Heart left ventricle (tissue), 16 donors: ENCODE data around the gene ENOX2. TPM values are rescaled to one million over a fixed set of nuclear protein-coding genes. Genes with fewer than 3 reads are reported as not detected.
A peak's percentile ranks its signal among the peaks of the same experiment; 100 is the strongest.

Experiments
- ATAC-seq, 4 donors: fragments of 200-7000 bp; cut with Tn5 transposase; one replicate each; pipeline ENCODE4 v1.9.1; 2020 to 2022; ENCODE audit warnings: moderate library complexity in 4 of 4, mild to moderate bottlenecking in 3 of 4, moderate number of reproducible peaks in 1 of 4
- DNase-seq, 5 donors: peaks; one replicate each; pipeline ENCODE4 v3.0.0-alpha.2; 2020
- H3K27ac ChIP-seq, 12 donors: fragments of 200-600 bp; sonication (generic) in 4 of 12; one replicate each; pipeline versions ENCODE4 v1.5.0 to v1.8.0; 2016 to 2022; ENCODE audit warnings: mild to moderate bottlenecking in 2 of 12
- H3K27me3 ChIP-seq, 9 donors: fragments of 200-600 bp; sonication (generic) in 2 of 9; one replicate each; pipeline versions ENCODE4 v1.5.1 to v1.8.0; 2016 to 2022; ENCODE audit warnings: mild to moderate bottlenecking in 3 of 9
- H3K36me3 ChIP-seq, 9 donors: fragments of 200-600 bp; sonication (generic) in 2 of 9; one replicate each; pipeline versions ENCODE4 v1.5.0 to v1.8.0; 2018 to 2022; ENCODE audit warnings: mild to moderate bottlenecking in 2 of 9
- H3K4me1 ChIP-seq, 12 donors: fragments of 200-600 bp; sonication (generic) in 4 of 12; one replicate each; pipeline versions ENCODE4 v1.5.0 to v1.8.0; 2016 to 2022; ENCODE audit warnings: mild to moderate bottlenecking in 3 of 12
- H3K4me3 ChIP-seq, 12 donors: fragments of 200-600 bp; sonication (generic) in 4 of 12; one replicate each; pipeline versions ENCODE4 v1.5.0 to v1.8.0; 2017 to 2022; ENCODE audit warnings: mild to moderate bottlenecking in 9 of 12, moderate library complexity in 4 of 12
- H3K9me3 ChIP-seq, 12 donors: fragments of 200-600 bp; sonication (generic) in 4 of 12; one replicate each; pipeline versions ENCODE4 v1.5.0 to v1.8.0; 2016 to 2022; ENCODE audit warnings: mild to moderate bottlenecking in 1 of 12
- POLR2A ChIP-seq, 2 donors: fragments of 450-650 bp; IDR thresholded peaks; one replicate each; pipeline ENCODE4 v1.6.1; 2017; ENCODE audit warnings: antibody characterized with exemption in 2 of 2, mild to moderate bottlenecking in 2 of 2, moderate library complexity in 2 of 2
- WGBS, 4 donors: extraction: QIAGEN DNeasy Blood & Tissue Kit in 2 of 4; methylation state at CpG; one replicate each; pipeline versions ENCODE4 v1.1.5 to v1.1.7; 2013 to 2018; 5-methylcytosine and 5-hydroxymethylcytosine counted together
- intact Hi-C, 10 donors: fragments of 100-400 bp; cut with DNase I; formaldehyde crosslinking; loops; one replicate each; pipeline versions ENCODE4 v1.11.1 to v1.14.2; 2022
- polyA plus RNA-seq, 2 donors: library from polyadenylated mRNA; stranded (reverse); fragments of 200-250 nt; gene quantifications; one replicate each; pipeline ENCODE4 v1.2.3, GENCODE V29; 2013
- total RNA-seq, 9 donors: library from RNA; depleted of rRNA in 2 of 9; stranded (reverse); fragments of >200 nt in 2 of 9; fragmentation: NEBNext Ultra II Directional in 3 of 9; extraction: Animal tissue kit (Norgen Biotek cat#: 25700) in 3 of 9; gene quantifications; one replicate each; pipeline versions ENCODE4 v1.1.0 to v1.2.4, GENCODE V29; 2016 to 2023
- TF ChIP-seq, protein P1 (sequence below), 12 donors: fragments of 200-600 bp; sonication (generic) in 4 of 12; IDR thresholded peaks; one replicate each; pipeline versions ENCODE4 v1.5.0 to v1.8.0; 2018 to 2022; ENCODE audit warnings: antibody characterized with exemption in 12 of 12, mild to moderate bottlenecking in 5 of 12
- donor health status: ischemic (EF 13 %, LVEDD 7.1; RV severe dilation, severe dysfunction).
- donor health status: healthy with polysubstance abuse.
- donor health status: DM: no; HTN: yes; CAD: no.
- donor health status: DM: no; HTN: no; CAD: no.
- donor health status: ischemic (EF 25% LVEDD 6.9; RV normal size, moderate dysfunction).
- donor health status: ischemic (EF 25% LVEDD 5.7; RV mildly dilated, moderate dysfunction).
- donor health status: healthy.
- donor health status: DM: yes; HTN: yes; CAD: no.
- donor health status: ischemic (EF 35%, LVEDD 5.7; RV mildly dilated, moderate dysfunction).
- donor health status: nonischemic (EF 11% LVEDD 7.7; RV severe dilation, severe dysfunction).
- donor health status: DM: yes; HTN: yes; CAD: no.
- donor health status: PGD.
- donor health status: ischemic (EF 29% LVEDD 5.4; RV normal size, mild dysfunction).
- donor health status: nonischemic (EF 23%, LVEDD 6.1; RV moderate dilation, normal function).

ENOX2 gene
- total and polyA plus RNA-seq, 11 donors = 3.0 to 23.0 (median 17.4) TPM

DNA sequence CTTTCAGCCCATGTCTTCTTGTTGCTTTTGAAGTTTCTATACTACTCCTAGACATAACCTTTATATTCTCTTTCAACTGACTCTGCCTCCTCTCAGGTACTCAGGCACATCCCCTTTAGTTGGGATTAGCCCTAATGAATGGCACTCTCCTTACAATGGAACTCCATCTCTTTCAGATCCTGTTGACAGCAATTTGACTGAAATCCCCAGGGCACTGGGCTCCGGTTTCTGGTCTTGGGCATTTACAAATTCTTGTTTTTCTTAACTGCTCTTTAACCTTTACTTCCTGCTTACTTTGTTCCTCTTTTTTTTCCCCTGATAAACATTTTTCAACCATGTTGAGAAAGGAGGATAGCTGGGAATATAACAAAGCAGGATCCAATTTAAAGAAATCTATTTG lies 68.9 kb downstream of the ENOX2 start:
- no peaks in the 10 kb centered on the region for H3K36me3 ChIP-seq
- intact Hi-C loops = no loop called here
- H3K27ac ChIP-seq = peak overlapping the region in 1 of 12 donors; percentile 7
- peaks cover 0 to 8% (median 0%) of the 10 kb centered on the region in 9 donors for H3K27me3 ChIP-seq
- H3K4me1 ChIP-seq = peaks cover 0 to 27% (median 0%) of the 10 kb centered on the region in 12 donors
- no peak overlapping the region for H3K4me3 ChIP-seq
- WGBS, 4 donors = 24 to 52% (median 26%) methylated on average over 1 of the region's 1 CpG
- TF ChIP-seq, protein P1, sequence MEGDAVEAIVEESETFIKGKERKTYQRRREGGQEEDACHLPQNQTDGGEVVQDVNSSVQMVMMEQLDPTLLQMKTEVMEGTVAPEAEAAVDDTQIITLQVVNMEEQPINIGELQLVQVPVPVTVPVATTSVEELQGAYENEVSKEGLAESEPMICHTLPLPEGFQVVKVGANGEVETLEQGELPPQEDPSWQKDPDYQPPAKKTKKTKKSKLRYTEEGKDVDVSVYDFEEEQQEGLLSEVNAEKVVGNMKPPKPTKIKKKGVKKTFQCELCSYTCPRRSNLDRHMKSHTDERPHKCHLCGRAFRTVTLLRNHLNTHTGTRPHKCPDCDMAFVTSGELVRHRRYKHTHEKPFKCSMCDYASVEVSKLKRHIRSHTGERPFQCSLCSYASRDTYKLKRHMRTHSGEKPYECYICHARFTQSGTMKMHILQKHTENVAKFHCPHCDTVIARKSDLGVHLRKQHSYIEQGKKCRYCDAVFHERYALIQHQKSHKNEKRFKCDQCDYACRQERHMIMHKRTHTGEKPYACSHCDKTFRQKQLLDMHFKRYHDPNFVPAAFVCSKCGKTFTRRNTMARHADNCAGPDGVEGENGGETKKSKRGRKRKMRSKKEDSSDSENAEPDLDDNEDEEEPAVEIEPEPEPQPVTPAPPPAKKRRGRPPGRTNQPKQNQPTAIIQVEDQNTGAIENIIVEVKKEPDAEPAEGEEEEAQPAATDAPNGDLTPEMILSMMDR (IDR thresholded peaks at IDR 0.05) = no peak
- TF ChIP-seq POLR2A (IDR thresholded peaks at IDR 0.05) = no peak
- ATAC-seq (no peak), DNase-seq (no peak)
- H3K9me3 ChIP-seq = no peaks in the 10 kb centered on the region

DNA sequence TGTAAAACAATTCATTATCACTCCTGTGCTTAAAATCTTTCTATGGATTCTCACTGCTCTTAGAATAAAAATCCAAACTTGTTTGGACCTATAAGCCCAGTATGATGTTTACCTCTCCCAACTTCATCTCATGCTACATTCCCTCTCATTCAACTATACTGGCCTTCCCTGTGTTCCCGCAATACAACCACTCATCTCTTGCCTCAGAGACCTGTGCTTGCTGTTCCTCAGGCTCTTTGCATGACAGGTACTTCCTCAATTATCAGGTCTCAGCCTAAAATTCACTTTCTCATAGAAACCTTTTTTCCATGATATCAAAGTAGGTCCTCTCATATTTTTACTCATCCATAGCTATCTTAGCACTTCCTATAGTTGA lies 71.7 kb downstream of the ENOX2 start:
- H3K4me1 ChIP-seq = peaks cover 0 to 27% (median 0%) of the 10 kb centered on the region in 12 donors
- no peak overlapping the region for H3K4me3 ChIP-seq
- H3K27me3 ChIP-seq = peaks cover 0 to 8% (median 0%) of the 10 kb centered on the region in 9 donors
- DNase-seq = no peak
- H3K9me3 ChIP-seq = no peaks in the 10 kb centered on the region
- 89 to 98% (median 94%) methylated on average over 1 of the region's 1 CpG for WGBS, 4 donors
- no peak overlapping the region for H3K27ac ChIP-seq
- H3K36me3 ChIP-seq = no peaks in the 10 kb centered on the region
- no peak for TF ChIP-seq POLR2A (IDR thresholded peaks at IDR 0.05)
- TF ChIP-seq, protein P1 (IDR thresholded peaks at IDR 0.05) = no peak
- ATAC-seq = no peak
- intact Hi-C loops = no loop called here

DNA sequence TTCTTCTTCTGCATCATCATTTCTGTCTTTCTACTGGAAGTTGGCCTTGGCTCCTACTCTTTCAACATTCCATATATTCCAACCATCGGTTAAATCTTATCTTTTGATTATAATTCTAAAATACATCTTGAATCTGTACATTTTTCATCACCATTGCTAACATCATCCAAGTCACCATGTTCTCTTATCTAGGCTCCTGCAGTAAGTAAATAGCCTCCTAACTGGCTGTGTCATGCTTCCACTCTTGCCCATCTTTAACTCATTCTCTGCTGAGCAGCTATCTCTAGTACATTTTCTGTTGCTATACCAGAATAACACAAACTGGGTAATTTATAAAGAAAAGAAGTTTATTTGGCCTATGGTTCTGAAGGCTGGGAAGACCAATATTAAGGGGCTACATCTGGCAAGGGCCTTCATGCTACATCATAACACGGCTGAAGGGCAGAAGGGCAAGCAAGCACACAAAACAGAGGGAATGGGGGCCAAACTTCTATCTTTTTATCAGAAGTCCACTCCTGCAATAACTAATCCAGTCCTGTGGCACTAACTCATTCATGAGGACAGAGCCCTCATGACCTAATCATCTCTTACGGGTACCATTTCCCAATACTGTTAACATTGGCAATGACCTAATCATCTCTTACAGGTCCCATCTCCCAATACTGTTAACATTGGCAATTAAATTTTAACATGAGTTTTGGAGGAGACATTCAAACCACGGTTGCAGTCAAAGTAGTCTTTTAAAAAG lies 72.2 kb downstream of the ENOX2 start:
- Histone ChIP-seq H3K36me3 (no peaks in the 10 kb centered on the region), H3K9me3 (no peaks in the 10 kb centered on the region), H3K27me3 (peaks cover 0 to 8% (median 0%) of the 10 kb centered on the region in 9 donors), H3K4me3 (no peak overlapping the region), H3K27ac (no peak overlapping the region), H3K4me1 (peaks cover 0 to 27% (median 0%) of the 10 kb centered on the region in 12 donors)
- TF ChIP-seq, protein P1 (IDR thresholded peaks at IDR 0.05) = no peak
- no peak for TF ChIP-seq POLR2A (IDR thresholded peaks at IDR 0.05)
- intact Hi-C loops = no loop called here
- WGBS, 4 donors = 68 to 91% (median 82%) methylated on average over 4 of the region's 4 CpGs
- DNase-seq = no peak
- no peak for ATAC-seq

DNA sequence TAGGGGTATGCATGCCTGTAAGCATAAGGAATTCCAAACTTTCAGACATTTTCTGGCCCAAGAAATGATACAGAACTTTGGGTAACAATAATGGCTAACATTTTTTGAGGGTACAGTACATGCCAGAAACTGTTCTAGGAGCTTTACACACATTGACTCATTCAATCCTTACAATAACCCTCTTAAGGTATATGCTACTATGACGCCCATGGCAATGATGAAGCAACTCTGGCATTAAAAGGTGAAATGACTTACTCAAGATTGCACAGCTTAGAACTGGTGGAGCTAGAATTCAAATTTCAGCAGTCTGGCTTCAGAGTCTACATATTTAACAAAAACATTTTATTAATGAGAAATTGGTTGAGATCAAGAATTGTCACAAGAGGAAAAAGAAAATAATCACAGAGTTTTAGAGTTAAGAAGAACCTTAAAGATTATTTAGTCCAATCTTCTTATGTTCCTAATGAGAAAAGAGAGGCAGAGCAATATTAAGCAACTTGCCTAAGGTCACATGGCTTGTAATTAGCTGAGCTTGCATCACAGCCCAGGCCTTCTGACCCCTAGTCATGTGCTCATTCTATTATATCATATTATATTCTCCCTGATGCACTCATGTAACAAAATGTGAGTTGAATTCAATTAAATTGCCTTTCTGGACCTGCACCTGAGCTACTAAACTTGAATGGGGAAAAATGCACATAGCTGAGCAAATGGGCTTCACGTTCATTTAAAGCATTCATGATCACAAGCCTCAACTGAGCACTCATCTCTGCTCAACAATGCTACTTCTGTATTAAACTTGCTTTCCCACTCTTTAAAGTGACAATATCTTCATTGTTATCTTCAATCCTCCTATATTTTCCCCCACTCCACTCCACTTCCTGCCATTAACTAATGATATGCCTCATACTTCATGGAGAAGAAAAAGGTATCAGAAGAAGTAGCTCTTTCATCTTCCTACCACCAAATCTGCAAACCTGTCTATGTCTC lies 73.2 kb downstream of the ENOX2 start:
- no peaks in the 10 kb centered on the region for H3K9me3 ChIP-seq
- 56 to 98% (median 79%) methylated on average over 2 of the region's 2 CpGs for WGBS, 4 donors
- ATAC-seq (no peak), DNase-seq (no peak)
- H3K36me3 ChIP-seq = no peaks in the 10 kb centered on the region
- TF ChIP-seq, protein P1 (IDR thresholded peaks at IDR 0.05) = no peak
- no peak for TF ChIP-seq POLR2A (IDR thresholded peaks at IDR 0.05)
- H3K27me3 ChIP-seq = peaks cover 0 to 8% (median 0%) of the 10 kb centered on the region in 9 donors
- H3K27ac ChIP-seq = no peak overlapping the region
- intact Hi-C loops = no loop called here
- peaks cover 0 to 27% (median 0%) of the 10 kb centered on the region in 12 donors for H3K4me1 ChIP-seq
- H3K4me3 ChIP-seq = no peak overlapping the region
